ENCODE data around the gene MGMT. TPM values are rescaled to one million over a fixed set of nuclear protein-coding genes. Genes with fewer than 3 reads are reported as not detected.

MGMT gene
- polyA plus RNA-seq, 12 donors: 11.3 to 18.1 (median 13.5) TPM; not detected in 1

GRCh38 chr10:129486805-129487204 lies 19.8 kb downstream of the MGMT start:
- no peak for DNase-seq

- DNase-seq: no peak
Measured at GRCh38 chr10:129491123-129491734, 24.2 kb downstream of the MGMT start.

- no peak for DNase-seq
Measured at GRCh38 chr10:129494176-129494575, 27.1 kb downstream of the MGMT start.

- DNase-seq: no peak
Measured at GRCh38 chr10:129494740-129495139, 27.7 kb downstream of the MGMT start.

GRCh38 chr10:129495256-129495655 lies 28.2 kb downstream of the MGMT start:
- DNase-seq: no peak

- DNase-seq: no peak
Measured at GRCh38 chr10:129495698-129496097, 28.7 kb downstream of the MGMT start.

- no peak for DNase-seq
Measured at GRCh38 chr10:129497013-129497412, 30.0 kb downstream of the MGMT start.

- no peak for DNase-seq
Measured at GRCh38 chr10:129498680-129499079, 31.6 kb downstream of the MGMT start.

GRCh38 chr10:129500617-129501339 lies 33.7 kb downstream of the MGMT start:
- no peak for DNase-seq

- no peak for DNase-seq
Measured at GRCh38 chr10:129501652-129502436, 34.8 kb downstream of the MGMT start.

- DNase-seq: no peak
Measured at GRCh38 chr10:129502448-129502847, 35.4 kb downstream of the MGMT start.

GRCh38 chr10:129505500-129506075 lies 38.5 kb downstream of the MGMT start:
- no peak for DNase-seq

GRCh38 chr10:129506101-129506797 lies 39.2 kb downstream of the MGMT start:
- DNase-seq: no peak

GRCh38 chr10:129507216-129507889 lies 40.3 kb downstream of the MGMT start:
- no peak for DNase-seq

- no peak for DNase-seq
Measured at GRCh38 chr10:129509155-129509554, 42.1 kb downstream of the MGMT start.

GRCh38 chr10:129509835-129510234 lies 42.8 kb downstream of the MGMT start:
- no peak for DNase-seq

GRCh38 chr10:129511086-129511485 lies 44.0 kb downstream of the MGMT start:
- no peak for DNase-seq

- no peak for DNase-seq
Measured at GRCh38 chr10:129511758-129512157, 44.7 kb downstream of the MGMT start.

GRCh38 chr10:129513312-129513711 lies 46.3 kb downstream of the MGMT start:
- DNase-seq: no peak

GRCh38 chr10:129514568-129515451 lies 47.8 kb downstream of the MGMT start:
- DNase-seq: no peak
